ENCODE results near the gene DERL3.

Gene DERL3

DNA sequence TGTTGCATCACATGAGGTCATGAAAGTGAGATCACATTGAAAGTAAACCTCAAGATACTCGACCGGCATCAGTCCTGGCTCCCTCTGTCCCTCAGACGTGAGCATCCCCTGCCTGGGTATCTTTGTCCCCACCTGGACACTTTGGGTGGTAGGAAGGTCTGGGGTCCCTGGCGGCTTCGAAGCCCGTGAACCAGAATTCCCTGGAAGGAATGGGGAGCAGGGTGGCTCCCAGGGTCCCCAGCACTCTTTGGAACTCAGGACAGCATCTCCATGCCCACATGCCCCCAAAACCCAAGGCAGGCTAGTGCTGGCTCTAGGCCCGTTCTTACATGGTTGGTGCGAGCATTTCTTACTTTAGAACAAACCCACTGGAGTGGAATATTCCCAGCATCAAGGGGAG, 7.5 kb downstream of the DERL3 start:
- no peak for DNase-seq

DNA sequence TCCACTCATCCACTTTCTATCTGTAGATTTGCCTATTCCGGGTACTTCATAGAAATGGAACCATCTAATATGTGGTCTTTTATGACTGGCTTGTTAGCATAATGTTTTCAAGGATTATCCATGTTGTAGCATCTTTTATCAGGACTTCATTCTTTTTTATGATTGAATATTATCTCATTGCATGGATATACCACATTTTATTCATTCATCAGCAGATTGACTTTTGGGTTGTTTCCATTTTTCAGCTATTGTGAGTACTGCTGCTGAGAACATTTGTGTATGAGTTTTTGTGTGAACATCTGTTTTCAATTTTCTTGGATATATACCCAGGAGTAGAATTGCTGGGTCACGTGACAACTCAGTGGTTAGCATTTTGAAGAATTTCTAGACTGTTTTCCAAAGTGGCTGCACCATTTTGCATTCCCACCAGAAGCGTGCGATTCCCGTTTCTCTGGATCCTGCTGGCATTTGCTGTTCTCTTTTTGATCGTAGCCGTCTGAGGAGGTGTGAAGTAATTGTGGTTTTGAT, 8.9 kb downstream of the DERL3 start:
- no peak for DNase-seq

DNA sequence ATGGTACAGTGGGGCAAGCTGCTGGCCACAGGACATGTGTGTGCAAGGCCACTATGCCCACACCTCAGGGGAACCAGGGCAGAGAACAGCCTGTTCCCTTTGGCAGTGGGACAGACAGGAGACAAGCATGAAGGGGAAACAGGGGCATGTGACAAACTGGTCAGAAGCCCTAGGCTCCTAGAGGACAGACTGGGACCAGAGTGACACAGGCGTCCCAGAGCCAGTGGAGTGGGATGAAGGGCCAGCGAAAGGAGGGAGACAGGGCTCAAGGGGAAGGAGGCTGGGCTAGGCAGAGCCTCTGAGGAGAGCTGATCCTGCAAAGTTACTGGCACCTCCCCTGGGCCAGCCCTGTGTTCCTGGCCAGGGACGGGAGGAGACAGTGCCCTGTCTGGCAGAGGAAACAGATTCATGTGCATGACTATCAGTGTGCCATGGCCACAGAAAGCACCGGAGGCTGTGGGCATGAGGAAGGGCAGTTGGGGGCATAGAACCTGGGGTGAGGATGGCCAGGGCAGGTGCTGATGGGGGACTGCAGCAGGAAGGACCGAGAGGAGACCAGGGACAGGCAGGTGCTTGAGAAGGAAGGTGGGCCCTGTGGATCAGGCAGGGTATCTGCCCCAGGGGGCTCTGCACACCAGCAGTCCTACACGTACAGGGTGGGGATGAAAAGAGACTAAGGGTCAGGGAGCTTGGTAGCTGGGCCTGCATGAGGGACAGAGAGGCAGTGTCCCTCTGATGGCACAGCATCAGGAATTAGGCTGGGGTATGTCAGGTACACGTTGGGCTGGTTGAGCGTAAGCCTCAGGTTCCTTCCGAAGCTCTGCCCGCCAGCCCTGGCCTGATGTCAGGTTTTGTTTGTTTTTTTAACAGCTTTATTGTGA, 9.8 kb downstream of the DERL3 start:
- DNase-seq, result no peak

DNA sequence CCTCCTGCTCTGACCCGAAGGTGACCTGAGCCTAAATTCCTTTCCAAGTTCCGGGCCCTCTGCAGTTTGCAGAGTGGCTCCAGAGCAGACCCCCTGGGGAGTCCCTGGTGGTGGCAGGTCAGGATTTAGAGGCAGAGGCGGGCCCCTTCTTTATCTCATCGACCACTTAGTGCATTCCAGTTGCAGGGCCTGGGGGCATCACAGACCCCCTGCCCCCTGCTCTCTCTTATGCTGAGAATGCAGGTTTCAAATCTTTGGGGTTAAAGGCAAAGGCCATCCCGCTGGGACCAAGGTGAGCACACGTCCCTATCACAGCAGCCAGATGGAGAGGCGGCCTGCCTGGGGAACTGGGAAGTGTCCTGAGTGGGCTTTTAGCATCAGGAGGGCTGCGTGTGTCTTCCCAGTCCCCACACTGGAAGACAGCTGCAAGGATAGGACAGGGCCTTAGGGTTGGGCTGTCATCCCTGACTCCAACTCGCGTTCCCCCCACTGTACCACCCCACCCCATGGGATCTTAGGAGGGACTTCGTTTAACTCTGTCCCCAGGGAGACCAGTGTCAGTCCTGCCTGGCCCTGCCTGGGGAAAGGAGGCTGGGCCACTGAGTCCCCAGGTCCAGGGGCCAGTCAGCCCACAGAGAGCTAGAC, 11.3 kb downstream of the DERL3 start:
- DNase-seq, result no peak

DNA sequence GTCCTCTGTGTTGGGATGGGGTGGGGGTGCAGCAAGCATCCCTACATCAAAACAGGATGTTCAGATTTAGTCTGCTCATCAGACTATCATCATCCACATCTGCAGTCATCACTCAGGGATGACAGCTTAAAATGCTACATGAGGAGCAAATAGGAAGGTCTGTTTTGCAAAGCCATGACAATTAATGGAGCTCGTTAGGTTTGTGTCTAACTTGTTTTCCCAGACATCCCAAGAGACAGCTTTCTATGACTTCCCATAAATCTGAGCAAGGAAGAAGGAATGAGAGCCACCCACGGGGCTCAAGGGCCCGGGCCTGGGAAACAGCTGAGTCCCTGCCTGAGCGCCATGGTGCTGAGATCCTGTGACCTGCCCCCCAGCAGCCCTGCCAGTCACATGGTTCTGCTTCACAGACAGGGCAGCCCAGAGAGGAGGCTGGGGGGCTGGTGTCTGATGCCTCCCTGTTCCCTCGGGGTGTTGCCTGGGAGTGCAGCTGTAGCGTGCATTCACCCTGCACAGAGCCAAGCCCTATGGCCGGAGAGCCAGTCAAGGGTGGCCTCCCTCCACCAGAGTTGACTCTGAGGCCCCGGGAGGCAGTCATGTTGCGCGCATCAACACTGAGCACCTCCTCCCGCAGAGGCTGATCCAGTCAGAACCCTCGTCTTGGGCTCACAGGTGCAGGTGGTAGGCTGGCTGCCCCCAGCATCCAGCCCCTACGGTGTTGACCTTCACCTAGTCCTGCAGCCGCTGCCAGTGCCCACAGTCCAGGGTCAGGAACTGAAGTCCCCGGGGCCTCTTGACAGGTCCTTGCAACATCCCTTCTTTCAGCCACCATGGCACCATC, 12.1 kb downstream of the DERL3 start:
- DNase-seq, result no peak

DNA sequence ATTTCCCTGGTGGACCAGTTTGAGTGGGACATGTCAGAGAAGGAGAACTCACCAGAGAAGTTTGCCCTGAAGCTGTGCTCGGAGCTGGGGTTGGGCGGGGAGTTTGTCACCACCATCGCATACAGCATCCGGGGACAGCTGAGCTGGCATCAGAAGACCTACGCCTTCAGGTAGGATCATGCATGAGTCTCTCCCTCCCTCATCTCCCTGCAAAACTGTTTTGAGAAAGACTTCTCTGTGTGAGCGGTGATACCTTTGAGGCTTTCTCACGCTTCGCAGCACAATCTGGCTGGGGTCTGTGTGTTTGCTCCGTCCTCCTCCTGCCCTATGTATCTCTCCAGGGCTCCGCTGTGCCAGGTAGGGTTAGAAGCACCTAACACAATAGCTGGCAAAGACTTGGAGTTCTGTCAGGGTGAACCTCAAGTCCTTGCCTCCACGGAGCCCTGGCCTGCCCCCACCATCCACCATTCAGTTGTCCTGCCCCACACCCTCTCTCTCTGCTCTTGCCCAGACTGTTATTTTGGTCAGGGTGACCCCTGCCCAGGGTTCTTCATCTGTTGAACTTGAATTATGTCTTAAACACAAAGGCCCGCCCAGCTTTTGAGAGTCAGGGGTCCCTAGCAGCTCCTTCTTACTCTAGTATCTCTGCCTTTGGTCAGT, 13.4 kb downstream of the DERL3 start:
- DNase-seq, result no peak

DNA sequence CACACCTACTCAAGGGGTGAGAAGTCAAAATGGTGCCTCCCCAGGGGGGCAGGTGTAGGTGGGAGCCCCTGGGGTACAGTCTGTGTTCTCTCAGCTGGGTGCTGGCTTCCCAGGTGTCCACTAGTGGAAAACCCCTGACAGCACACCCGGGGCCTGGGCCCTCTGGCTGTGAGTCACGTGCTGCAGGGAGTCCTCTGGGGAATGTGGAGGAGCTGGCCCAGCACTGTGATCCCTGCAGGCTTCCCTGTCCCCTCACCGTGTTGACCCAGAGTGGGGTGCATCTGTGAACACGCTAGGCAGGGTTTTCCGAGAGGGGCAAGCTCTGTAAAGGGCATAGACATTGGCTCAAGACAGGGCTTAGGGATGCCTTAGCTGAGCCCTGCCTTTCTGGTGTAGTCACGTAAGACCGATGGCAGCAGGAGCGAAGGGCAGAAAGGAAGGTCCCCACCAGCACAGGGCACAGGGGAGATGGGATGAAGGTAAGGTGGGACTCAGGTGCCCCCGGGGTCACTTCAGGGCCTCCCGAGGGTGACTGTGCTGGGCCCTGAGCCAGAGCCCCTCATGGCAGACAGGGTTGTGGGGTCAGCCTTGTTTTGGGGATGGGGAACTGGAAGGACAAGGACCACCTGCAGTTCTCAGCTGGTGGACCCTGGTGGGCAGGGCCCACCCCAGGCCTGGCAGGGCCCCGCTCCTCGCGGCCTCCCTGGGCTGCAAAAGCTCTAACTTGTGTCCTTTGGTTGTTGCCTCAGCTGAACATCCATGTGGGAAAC, 14.1 kb downstream of the DERL3 start:
- DNase-seq, result no peak

DNA sequence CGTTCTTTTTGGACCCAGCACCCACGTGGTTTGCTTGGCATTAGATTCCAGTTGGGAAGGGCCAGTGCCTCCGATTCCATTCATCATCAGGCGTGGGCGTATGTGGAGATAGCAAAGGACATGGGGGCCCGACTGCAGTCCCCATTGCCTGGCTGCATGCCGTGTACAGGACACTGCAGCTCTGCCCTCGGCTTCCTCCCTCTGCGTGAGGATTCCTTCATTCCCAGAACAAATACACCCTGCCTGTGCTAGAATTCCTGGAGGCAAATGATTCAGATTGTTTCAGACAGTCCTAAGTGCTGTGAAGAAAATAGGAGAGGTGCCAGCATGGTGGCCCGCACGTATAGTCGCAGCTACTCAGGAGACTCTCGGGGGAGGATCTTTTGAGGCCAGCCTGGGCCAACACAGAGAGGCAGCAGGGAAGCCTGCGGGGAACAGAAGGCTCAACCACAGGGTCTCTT, 15.4 kb downstream of the DERL3 start:
- DNase-seq, result no peak

DNA sequence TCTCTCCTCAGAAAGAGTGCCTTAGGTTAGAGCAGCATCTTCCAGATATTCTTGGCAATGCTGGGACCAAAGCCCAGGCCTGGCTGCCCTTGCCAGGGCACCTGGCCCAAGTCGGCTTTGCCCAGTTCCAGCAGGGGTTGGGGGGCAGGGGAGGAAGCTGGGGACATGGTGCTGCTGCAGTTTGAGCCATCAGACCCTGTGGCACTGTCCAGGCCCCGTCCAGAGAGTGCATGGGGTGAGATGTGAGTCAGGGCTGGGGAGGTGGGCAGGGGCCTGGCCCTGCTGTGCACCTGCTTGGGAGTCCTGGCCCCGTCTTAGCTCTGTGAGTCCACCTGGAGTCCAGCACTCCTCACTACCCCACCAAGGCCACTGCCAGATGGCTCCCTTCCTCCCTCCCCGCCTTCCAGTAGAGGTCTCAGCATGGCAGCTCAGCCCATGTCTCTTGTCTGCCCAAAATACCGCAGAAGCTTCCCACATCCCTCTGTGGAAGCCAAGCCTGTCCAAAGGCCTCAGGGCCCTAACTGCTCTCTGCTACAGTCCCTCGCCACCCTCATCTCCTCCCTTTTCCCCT, 16.6 kb downstream of the DERL3 start:
- no peak for DNase-seq

DNA sequence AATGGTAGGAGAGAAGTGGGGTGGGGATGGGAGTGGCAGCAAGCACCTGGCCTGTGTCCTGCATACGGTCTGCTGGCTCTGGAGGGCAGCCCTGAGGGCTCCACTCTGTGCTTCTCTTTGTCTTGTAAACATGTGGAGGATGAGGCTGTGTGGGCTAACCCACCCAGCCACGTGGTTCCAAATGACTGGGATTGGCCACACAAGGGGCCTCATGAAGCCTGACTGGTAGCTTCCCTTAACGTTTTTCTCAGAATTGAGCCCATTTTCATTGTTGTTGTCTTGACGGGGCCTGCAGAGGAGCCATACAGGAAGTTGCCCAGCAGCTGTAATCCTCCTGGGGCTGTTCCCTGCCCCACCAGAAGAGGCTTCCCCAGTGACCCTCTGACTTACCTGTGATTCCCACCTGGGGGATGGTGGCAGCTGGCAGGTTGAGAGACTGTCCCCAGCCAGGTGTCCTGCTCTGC, 18.0 kb downstream of the DERL3 start:
- no peak for DNase-seq

DNA sequence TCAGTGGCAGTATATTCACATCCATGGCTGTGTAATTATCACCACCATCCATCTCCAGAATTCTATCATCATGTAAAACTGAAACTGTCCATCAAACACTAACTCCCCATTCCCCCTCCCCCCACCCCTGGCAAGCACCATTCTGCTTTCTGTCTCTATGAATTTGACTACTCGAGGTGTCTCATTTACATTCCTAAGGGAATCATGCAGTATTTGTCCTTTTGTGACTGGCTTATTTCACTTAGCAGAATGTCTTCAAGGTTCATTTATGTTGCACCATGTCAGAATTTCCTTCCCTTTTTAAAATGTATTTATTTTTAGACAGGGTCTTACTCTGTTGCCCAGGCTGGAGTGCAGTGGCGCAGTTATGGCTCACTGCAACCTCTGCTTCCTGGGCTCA, 20.3 kb downstream of the DERL3 start:
- DNase-seq, result no peak

DNA sequence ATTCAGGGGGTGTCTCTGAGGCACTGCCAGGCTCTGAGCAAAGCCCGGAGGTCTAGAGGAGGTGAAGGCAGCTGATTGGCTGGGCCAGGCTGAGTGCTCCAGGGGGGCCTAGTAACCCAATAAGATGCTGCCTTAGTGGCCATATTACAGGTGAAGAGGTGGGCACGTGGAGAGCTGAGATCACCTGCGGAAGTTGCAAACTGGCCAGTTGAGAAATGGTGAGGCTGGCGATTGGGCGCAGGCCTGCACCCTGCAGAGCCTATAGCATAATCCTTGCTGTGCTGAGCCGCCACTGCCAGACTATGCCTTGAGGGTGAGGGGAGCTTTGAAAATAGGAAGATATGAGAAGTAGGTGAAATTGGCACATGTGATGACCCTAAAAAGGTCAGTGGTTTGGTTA, 21.7 kb downstream of the DERL3 start:
- DNase-seq, result no peak

DNA sequence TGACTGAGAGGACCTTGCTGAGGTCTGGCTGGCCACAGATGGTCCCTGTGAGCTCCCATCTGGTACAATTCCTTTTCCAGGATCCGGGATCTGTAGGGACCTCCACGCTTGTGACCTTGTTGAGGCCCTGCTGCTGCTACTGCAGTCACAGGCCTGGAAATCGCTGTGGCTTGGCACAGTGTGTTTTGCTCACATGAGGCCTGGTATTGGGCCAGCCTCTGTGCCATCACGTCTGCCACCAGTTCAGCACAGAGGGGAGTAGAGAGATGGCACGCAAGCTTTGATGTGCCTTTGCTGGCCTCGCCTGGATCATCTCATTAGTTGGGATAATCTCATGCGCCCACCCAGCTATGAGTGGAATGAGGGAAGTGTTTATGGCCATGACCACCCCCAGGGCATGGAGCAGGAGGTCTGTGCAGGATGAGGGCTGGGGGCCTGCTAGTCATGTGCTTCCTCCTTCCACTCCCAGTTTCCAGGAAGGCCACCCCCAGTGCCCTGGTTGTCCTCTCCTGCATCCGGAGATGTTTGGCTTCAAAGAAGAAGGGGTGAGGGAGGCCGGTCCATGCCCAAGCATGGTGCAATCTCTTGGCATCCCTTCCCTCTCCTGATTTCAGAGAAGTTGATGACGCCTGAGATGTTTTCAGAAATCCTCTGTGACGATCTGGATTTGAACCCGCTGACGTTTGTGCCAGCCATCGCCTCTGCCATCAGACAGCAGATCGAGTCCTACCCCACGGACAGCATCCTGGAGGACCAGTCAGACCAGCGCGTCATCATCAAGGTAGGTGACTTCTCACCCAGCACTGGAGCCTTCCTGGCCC, 22.4 kb downstream of the DERL3 start:
- no peak for DNase-seq

DNA sequence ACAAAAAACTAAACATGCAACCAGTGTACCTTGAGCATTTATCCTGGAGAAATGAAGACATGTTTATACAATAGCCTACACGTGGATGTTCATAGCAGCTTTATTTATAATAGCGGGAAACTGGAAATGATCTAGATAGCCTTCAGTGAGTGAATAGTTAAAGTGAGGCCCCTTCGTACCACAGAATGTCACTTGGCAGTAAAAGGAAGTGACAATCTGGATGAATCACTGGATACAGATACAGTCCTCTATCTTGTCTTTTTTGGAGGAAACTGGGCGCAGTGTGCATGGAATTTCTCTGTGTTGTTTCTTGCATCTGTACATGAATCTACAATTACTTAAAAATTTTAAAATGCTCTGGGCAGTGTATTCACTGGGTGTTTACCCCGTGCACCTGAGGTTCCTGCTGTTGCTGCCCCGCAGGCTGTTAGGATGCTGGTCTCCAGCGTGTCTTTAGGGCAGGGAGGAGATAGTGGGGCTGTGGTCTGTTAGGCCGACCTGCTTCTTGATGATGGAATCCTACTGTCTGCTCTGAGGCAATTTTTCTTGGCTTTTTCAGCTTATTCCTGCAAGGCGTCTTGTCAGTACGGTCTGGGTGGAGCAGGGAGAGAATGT, 23.2 kb downstream of the DERL3 start:
- no peak for DNase-seq

DNA sequence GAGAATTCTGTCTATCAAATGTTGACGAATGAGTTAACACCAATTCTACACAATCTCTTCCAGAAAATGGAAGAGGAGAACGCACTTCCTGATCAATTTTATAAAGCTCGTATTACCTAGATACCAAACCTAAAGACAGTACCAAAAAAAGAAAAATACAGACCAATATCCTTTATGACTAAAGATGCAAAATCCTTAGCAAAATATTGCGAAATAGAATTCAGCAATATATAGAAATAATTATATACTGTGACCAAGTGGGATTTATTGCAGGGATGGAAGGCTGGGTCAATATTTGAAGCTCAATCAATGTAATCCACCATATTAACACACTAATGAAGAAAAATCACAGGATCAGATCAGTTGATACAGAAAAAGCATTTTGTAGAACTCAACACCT, 26.4 kb downstream of the DERL3 start:
- no peak for DNase-seq

DNA sequence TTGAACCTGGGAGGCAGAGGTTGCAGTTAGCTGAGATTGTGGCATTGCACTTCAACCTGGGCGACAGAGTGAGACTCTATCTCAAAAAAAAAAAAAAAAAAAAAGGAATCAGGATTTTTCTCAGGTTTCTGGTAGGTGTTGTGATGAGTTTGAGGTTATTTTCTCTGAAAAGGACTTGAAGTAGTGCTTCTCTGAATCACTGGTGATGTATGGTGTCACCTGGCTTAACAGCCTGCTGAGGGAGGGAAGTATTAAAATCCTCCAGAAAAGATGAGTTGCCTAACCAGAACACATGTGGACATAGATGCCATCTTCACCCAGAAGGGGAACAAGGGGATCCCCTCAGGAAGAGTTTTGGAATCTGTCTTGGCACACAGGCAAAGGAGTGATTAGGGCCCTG, 32.0 kb downstream of the DERL3 start:
- no peak for DNase-seq

DNA sequence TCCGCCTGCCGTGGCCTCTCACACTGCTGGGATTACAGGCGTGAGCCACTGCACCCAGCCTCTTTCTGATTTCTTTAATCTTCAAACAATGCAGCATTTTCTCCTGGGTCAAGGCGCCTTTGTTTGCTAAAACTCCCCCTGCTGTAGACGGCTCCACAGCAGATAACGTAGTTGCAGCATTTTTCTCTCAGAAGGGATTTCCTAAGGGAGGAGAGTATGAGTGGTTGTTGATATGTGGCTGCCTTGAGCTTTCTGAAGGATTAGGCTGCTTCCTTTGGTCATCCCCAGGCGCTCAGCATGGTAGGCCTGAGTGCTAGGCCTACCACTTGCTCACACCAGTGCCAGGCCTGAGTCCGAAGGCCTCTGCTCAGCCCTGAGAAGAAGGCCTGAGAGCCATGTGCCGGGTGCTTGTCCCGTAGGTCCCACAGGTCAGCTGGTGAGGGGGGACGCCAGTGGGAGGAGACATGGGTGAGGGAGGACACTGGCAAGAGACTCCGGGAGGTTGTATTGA, 34.0 kb downstream of the DERL3 start:
- DNase-seq, result no peak

DNA sequence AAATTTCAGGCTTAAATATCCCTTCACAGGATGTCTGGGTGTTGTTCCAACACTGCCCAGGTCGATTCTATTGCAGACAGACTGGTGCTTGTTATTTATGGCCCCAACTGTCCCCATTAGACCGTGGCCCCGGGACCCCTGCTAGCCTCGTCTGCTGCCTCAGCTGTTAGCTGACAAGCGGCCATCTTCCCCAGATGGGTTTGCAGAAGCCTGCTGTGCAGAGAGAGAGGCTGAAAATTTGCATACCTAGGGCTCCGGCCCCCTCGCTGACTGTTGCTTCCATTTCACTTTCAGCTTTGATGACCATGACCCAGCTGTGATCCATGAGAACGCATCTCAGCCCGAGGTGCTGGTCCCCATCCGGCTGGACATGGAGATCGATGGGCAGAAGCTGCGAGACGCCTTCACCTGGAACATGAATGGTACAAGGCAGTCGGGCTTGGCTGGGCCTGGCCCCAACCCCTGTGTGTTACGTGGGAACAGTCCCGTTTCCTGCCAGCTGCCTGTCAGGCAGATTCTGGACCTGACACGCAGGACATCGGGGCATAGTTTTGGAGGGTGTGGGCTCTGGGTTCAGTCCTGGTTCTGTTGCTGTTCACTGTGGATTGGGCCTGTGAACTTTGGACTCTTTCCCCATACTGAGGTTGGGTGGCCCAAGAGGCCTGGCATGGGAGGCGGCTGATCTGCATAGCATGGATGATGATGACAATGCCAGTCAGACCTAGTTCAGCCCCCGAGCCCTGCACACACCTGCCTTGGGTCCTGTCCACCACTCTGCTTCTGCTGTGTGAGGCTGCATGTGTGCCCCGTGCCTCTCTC, 35.6 kb downstream of the DERL3 start:
- DNase-seq, result no peak

DNA sequence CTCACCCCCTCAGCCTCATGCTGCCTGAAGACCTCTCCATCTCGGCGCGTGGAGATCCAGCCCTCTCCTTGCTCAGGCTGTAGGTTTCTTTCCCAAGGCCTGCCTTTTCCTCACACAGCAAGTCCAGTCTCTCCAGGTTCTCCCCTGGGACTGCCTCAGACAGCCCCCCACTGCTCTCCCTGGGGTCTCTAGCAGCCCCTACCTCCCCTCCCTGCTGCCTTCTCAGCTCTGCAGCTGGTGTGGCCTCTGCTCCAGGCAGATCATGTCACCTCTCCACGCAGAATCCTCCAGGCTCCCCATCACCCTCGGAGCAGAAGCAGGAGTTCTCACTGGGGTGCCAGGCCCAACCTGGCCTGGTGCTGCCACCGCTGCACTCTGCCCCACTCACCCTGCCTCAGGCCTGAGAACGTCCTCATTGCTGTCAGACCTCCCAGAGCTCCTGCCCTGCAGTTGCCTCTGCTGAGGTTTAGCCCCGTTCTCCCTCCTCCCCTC, 36.9 kb downstream of the DERL3 start:
- DNase-seq, result no peak
